Tibial nerve (tissue), 4 donors: Measurements from ENCODE around the gene MMP14.

Experiments used
- EP300 ChIP-seq, 2 donors: sonication (generic); formaldehyde crosslinking; IDR thresholded peaks; one replicate each; pipeline ENCODE4 v1.6.1; 2017; ENCODE audit warnings: antibody characterized with exemption in 2 of 2, mild to moderate bottlenecking in 1 of 2
- POLR2A ChIP-seq, 2 donors: fragments of 450-650 bp; IDR thresholded peaks; one replicate each; pipeline ENCODE4 v1.6.1; 2017; ENCODE audit warnings: antibody characterized with exemption in 2 of 2, mild to moderate bottlenecking in 2 of 2, moderate library complexity in 2 of 2
- TF ChIP-seq, protein P1 (sequence below), 5 experiments: fragments of 200-600 bp in 3 of 5; fragments of 450-650 bp in 2 of 5; sonication (generic) in 3 of 5; IDR thresholded peaks; one replicate each; pipeline ENCODE4 v1.5.1; 2016 to 2019; ENCODE audit warnings: antibody characterized with exemption in 5 of 5, mild to moderate bottlenecking in 3 of 5, moderate library complexity in 2 of 5

DNA sequence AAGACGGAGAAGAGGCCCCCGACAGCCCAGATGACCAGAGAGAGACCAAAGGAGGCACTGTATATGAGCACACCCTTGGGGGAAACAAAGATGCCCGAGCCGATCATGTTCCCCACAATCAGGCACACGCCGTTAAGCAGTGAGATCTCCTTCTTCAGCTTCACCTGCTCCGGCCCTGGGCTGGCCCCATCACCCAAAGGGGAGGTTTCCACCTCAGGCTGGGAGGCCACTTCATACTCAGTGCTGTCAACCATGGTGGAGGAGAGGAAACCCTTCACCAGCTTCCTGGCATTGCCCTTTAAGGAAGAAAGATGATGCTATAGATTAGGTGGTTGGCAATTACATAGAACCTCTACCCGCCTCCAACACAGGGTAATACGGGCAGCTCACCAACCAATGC lies 23.2 kb upstream of the MMP14 start:
- TF ChIP-seq, protein P1, sequence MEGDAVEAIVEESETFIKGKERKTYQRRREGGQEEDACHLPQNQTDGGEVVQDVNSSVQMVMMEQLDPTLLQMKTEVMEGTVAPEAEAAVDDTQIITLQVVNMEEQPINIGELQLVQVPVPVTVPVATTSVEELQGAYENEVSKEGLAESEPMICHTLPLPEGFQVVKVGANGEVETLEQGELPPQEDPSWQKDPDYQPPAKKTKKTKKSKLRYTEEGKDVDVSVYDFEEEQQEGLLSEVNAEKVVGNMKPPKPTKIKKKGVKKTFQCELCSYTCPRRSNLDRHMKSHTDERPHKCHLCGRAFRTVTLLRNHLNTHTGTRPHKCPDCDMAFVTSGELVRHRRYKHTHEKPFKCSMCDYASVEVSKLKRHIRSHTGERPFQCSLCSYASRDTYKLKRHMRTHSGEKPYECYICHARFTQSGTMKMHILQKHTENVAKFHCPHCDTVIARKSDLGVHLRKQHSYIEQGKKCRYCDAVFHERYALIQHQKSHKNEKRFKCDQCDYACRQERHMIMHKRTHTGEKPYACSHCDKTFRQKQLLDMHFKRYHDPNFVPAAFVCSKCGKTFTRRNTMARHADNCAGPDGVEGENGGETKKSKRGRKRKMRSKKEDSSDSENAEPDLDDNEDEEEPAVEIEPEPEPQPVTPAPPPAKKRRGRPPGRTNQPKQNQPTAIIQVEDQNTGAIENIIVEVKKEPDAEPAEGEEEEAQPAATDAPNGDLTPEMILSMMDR (IDR thresholded peaks at IDR 0.05), result no peak
- TF ChIP-seq EP300 (IDR thresholded peaks at IDR 0.05) (no peak), POLR2A (IDR thresholded peaks at IDR 0.05) (no peak)
